ENCODE results near the gene ABCB9. TPM values are rescaled to one million over a fixed set of nuclear protein-coding genes. Genes with fewer than 3 reads are reported as not detected.

ABCB9 gene
- total RNA-seq, 6 experiments from 2014 or later = 9.2 to 11.1 (median 10.0) TPM

GRCh38 chr12:122994140-122994675 is 27.9 kb upstream of the ABCB9 start:
- Mint-ChIP-seq H3K4me1 (ENCODE audit: low read depth) (no peaks in the 10 kb centered on the region), H3K9me3 (no peaks in the 10 kb centered on the region), H3K4me3 (no peak overlapping the region), H3K27me3 (ENCODE audit: insufficient read depth) (peaks cover 9% of the 10 kb centered on the region), H3K27ac (no peak overlapping the region), H3K36me3 (ENCODE audit: low read depth) (no peaks in the 10 kb centered on the region)
- no peak for DNase-seq
- no peak for TF ChIP-seq CTCF (IDR thresholded peaks at IDR 0.05)

GRCh38 chr12:122992386-122992785 is 26.1 kb upstream of the ABCB9 start:
- H3K4me3 Mint-ChIP-seq = no peak overlapping the region
- no peak for TF ChIP-seq CTCF (IDR thresholded peaks at IDR 0.05)
- no peaks in the 10 kb centered on the region for H3K9me3 Mint-ChIP-seq
- no peak for DNase-seq
- no peak overlapping the region for H3K27ac Mint-ChIP-seq
- no peaks in the 10 kb centered on the region for H3K4me1 Mint-ChIP-seq (ENCODE audit: low read depth)
- peaks cover 9% of the 10 kb centered on the region; the same call in 1 of the 2 replicates for H3K27me3 Mint-ChIP-seq (ENCODE audit: insufficient read depth)
- H3K36me3 Mint-ChIP-seq (ENCODE audit: low read depth) = no peaks in the 10 kb centered on the region

- Mint-ChIP-seq H3K27me3 (ENCODE audit: insufficient read depth) (peaks cover 9% of the 10 kb centered on the region; the same call in 1 of the 2 replicates), H3K36me3 (ENCODE audit: low read depth) (no peaks in the 10 kb centered on the region), H3K27ac (no peak overlapping the region), H3K4me3 (no peak overlapping the region), H3K4me1 (ENCODE audit: low read depth) (no peaks in the 10 kb centered on the region), H3K9me3 (no peaks in the 10 kb centered on the region)
- TF ChIP-seq CTCF (IDR thresholded peaks at IDR 0.05) = no peak
- no peak for DNase-seq
These were observed 25.5 kb upstream of the ABCB9 start for GRCh38 chr12:122991623-122992275.

GRCh38 chr12:122990961-122991622 is 24.8 kb upstream of the ABCB9 start:
- no peak for TF ChIP-seq CTCF (IDR thresholded peaks at IDR 0.05)
- no peak for DNase-seq
- no peak overlapping the region for H3K27ac Mint-ChIP-seq

GRCh38 chr12:122990561-122990960 is 24.3 kb upstream of the ABCB9 start:
- Mint-ChIP-seq H3K4me3 (no peak overlapping the region), H3K27me3 (ENCODE audit: insufficient read depth) (peaks cover 7% of the 10 kb centered on the region; the same call in 1 of the 2 replicates), H3K36me3 (ENCODE audit: low read depth) (no peaks in the 10 kb centered on the region), H3K4me1 (ENCODE audit: low read depth) (no peaks in the 10 kb centered on the region), H3K9me3 (no peaks in the 10 kb centered on the region), H3K27ac (no peak overlapping the region)
- no peak for DNase-seq
- no peak for TF ChIP-seq CTCF (IDR thresholded peaks at IDR 0.05)

More at GRCh38 chr12:122990961-122991622, 24.8 kb upstream of the ABCB9 start:
- no peak overlapping the region for H3K4me3 Mint-ChIP-seq
- no peaks in the 10 kb centered on the region for H3K4me1 Mint-ChIP-seq (ENCODE audit: low read depth)
- H3K9me3 Mint-ChIP-seq = no peaks in the 10 kb centered on the region
- peaks cover 9% of the 10 kb centered on the region; the same call in 1 of the 2 replicates for H3K27me3 Mint-ChIP-seq (ENCODE audit: insufficient read depth)
- no peaks in the 10 kb centered on the region for H3K36me3 Mint-ChIP-seq (ENCODE audit: low read depth)

Data from HFFc6 (cell line).